HEK293 (cell line): ENCODE data around the gene POU2F2.

ENCODE experiments used
- GLI4 ChIP-seq: fragments of 450-650 bp; formaldehyde crosslinking; IDR thresholded peaks from 2 replicates; pipeline ENCODE4 v1.5.1; 2016; ENCODE audit warnings: missing biosample characterization, missing genetic modification characterization
- TF ChIP-seq, protein P1 (sequence below): fragments of 450-650 bp; IDR thresholded peaks from 2 replicates; pipeline ENCODE4 v1.5.1; 2018; ENCODE audit warnings: missing biosample characterization, mild to moderate bottlenecking, missing genetic modification characterization
- TF ChIP-seq, protein P2 (sequence below): fragments of 450-650 bp; formaldehyde crosslinking; IDR thresholded peaks from 2 replicates; pipeline ENCODE4 v1.5.1; 2017; ENCODE audit warnings: missing biosample characterization, missing genetic modification characterization
- TF ChIP-seq, protein P3 (sequence below): fragments of 450-650 bp; formaldehyde crosslinking; IDR thresholded peaks from 2 replicates; pipeline ENCODE4 v1.5.1; 2016; ENCODE audit warnings: missing biosample characterization, missing genetic modification characterization

DNA sequence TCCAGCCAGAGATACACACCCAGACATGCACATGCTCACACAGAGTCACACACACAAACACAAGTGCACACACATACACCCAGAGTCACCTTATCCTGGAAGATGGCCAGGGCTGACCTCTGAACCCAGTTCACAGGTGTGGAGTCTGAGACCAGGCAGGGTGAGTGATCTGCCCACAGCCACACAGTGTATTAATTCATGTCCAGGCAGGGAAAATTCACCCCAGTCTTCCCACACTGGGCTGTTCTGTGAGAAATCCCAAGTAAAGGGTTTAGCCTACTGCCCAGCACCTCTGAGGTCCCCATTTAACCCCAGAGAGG is 2.0 kb downstream of the POU2F2 start:
- TF ChIP-seq, protein P1, sequence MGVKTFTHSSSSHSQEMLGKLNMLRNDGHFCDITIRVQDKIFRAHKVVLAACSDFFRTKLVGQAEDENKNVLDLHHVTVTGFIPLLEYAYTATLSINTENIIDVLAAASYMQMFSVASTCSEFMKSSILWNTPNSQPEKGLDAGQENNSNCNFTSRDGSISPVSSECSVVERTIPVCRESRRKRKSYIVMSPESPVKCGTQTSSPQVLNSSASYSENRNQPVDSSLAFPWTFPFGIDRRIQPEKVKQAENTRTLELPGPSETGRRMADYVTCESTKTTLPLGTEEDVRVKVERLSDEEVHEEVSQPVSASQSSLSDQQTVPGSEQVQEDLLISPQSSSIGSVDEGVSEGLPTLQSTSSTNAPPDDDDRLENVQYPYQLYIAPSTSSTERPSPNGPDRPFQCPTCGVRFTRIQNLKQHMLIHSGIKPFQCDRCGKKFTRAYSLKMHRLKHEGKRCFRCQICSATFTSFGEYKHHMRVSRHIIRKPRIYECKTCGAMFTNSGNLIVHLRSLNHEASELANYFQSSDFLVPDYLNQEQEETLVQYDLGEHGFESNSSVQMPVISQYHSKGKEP, result no peak
- TF ChIP-seq, protein P2, sequence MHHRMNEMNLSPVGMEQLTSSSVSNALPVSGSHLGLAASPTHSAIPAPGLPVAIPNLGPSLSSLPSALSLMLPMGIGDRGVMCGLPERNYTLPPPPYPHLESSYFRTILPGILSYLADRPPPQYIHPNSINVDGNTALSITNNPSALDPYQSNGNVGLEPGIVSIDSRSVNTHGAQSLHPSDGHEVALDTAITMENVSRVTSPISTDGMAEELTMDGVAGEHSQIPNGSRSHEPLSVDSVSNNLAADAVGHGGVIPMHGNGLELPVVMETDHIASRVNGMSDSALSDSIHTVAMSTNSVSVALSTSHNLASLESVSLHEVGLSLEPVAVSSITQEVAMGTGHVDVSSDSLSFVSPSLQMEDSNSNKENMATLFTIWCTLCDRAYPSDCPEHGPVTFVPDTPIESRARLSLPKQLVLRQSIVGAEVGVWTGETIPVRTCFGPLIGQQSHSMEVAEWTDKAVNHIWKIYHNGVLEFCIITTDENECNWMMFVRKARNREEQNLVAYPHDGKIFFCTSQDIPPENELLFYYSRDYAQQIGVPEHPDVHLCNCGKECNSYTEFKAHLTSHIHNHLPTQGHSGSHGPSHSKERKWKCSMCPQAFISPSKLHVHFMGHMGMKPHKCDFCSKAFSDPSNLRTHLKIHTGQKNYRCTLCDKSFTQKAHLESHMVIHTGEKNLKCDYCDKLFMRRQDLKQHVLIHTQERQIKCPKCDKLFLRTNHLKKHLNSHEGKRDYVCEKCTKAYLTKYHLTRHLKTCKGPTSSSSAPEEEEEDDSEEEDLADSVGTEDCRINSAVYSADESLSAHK, result no peak
- TF ChIP-seq, protein P3, sequence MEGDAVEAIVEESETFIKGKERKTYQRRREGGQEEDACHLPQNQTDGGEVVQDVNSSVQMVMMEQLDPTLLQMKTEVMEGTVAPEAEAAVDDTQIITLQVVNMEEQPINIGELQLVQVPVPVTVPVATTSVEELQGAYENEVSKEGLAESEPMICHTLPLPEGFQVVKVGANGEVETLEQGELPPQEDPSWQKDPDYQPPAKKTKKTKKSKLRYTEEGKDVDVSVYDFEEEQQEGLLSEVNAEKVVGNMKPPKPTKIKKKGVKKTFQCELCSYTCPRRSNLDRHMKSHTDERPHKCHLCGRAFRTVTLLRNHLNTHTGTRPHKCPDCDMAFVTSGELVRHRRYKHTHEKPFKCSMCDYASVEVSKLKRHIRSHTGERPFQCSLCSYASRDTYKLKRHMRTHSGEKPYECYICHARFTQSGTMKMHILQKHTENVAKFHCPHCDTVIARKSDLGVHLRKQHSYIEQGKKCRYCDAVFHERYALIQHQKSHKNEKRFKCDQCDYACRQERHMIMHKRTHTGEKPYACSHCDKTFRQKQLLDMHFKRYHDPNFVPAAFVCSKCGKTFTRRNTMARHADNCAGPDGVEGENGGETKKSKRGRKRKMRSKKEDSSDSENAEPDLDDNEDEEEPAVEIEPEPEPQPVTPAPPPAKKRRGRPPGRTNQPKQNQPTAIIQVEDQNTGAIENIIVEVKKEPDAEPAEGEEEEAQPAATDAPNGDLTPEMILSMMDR (tag by site-specific recombination), result no peak
- TF ChIP-seq GLI4 (tag by site-specific recombination), result no peak
